Activated naive CD4-positive, alpha-beta T cell treated with anti-CD3 and anti-CD28 coated beads, Interleukin-2, amount 50 U/mL, for 24 hours (primary cell): Measurements from ENCODE around the gene LAMC3.
"Not testable (repeated sequence)": the region's sequence is repeated elsewhere in the genome, so short reads cannot be mapped to it uniquely, and the experiment has no call there.

Experiments used
- H3K27ac Mint-ChIP-seq: one replicate; pipeline ENCODE4 v1.8.0; 2021; ENCODE audit warnings: mild to moderate bottlenecking, mixed read lengths
- H3K27me3 Mint-ChIP-seq: one replicate; pipeline ENCODE4 v1.8.0; 2021; ENCODE audit warnings: mixed read lengths
- H3K36me3 Mint-ChIP-seq: one replicate; pipeline ENCODE4 v1.8.0; 2021; ENCODE audit warnings: mixed read lengths
- H3K4me1 Mint-ChIP-seq: one replicate; pipeline ENCODE4 v1.8.0; 2021; ENCODE audit warnings: mixed read lengths
- H3K4me3 Mint-ChIP-seq: one replicate; pipeline ENCODE4 v1.8.0; 2021; ENCODE audit warnings: mild to moderate bottlenecking, mixed read lengths
- H3K9me3 Mint-ChIP-seq: one replicate; pipeline ENCODE4 v1.8.0; 2021; ENCODE audit warnings: mixed read lengths

Gene LAMC3

DNA sequence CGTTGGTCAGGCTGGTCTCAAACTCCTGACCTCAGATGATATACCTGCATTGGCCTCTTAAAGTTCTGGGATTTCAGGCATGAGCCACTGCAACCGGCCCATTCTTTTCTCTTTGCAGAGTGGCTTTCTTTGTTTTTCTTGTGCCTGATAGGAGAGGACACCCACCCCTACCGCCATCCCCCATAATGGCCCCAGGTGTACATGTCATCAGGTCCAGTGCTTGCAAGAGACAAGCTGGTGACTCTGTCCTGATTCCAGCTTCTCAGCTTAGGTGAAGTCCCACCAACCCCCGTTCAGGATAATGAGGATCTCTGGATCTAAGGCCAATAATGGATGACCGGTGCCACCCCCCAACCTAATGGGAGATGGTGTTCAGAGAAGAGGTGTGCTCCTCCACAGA, 85.0 kb downstream of the LAMC3 start:
- peaks cover 9% of the 10 kb centered on the region for H3K4me1 Mint-ChIP-seq
- no peak overlapping the region for H3K4me3 Mint-ChIP-seq
- peaks cover 19% of the 10 kb centered on the region for H3K27me3 Mint-ChIP-seq
- no peaks in the 10 kb centered on the region for H3K9me3 Mint-ChIP-seq
- no peak overlapping the region for H3K27ac Mint-ChIP-seq
- no peaks in the 10 kb centered on the region for H3K36me3 Mint-ChIP-seq

DNA sequence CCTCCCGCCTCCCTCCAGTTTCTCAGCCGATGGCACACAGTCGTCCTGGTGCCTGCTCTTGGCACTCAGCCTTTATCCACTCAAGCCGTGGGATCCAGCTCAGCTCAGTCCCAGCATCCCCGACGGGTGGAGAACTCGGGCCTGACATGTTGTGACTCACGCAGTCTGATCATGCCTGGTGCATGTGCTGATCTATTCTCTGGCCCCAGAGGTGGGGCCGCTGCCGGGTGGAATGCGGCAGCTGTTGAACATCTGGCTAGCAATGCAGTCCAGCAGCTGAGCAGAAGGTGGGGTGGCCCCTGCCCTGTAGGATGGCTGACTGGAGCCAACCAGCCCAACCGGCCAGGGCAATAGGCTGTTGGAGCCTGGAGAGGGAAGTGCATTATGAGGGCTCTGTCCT, 85.6 kb downstream of the LAMC3 start:
- Mint-ChIP-seq H3K27ac (no peak overlapping the region), H3K27me3 (peaks cover 20% of the 10 kb centered on the region), H3K4me1 (peaks cover 9% of the 10 kb centered on the region), H3K4me3 (no peak overlapping the region), H3K36me3 (no peaks in the 10 kb centered on the region), H3K9me3 (no peaks in the 10 kb centered on the region)

DNA sequence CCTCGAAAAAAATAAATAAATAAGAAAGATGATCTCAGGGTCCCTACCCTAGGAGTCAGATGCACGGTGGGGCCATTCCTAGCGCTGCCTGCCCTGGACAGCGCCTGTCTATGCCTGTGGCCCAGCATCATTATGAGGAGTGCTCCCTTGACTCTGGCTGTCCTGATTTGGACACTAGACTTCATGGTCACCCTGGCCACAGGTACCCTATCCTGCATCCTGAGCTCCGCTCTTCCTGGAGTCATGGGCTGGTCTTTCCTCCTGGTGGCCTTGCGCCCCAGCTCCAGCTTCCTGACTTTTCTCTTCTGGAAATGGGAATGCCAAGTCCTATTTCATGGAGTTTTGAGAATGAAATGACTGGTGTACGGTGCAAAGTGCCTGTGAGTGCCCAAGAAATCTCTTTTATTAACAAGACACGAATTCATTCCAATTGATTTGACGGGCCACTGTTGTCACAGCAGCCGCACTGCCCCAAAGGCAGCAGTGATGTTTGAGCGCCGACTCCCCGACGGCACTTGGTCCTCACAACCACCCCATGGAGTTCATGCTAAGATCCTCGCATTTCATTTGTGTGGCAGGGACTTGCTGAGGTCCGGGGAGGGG, 86.8 kb downstream of the LAMC3 start:
- Mint-ChIP-seq H3K9me3 (no peaks in the 10 kb centered on the region), H3K27me3 (peaks cover 20% of the 10 kb centered on the region), H3K27ac (no peak overlapping the region), H3K4me3 (peak overlapping the region; percentile 53), H3K36me3 (no peaks in the 10 kb centered on the region), H3K4me1 (peaks cover 9% of the 10 kb centered on the region)

DNA sequence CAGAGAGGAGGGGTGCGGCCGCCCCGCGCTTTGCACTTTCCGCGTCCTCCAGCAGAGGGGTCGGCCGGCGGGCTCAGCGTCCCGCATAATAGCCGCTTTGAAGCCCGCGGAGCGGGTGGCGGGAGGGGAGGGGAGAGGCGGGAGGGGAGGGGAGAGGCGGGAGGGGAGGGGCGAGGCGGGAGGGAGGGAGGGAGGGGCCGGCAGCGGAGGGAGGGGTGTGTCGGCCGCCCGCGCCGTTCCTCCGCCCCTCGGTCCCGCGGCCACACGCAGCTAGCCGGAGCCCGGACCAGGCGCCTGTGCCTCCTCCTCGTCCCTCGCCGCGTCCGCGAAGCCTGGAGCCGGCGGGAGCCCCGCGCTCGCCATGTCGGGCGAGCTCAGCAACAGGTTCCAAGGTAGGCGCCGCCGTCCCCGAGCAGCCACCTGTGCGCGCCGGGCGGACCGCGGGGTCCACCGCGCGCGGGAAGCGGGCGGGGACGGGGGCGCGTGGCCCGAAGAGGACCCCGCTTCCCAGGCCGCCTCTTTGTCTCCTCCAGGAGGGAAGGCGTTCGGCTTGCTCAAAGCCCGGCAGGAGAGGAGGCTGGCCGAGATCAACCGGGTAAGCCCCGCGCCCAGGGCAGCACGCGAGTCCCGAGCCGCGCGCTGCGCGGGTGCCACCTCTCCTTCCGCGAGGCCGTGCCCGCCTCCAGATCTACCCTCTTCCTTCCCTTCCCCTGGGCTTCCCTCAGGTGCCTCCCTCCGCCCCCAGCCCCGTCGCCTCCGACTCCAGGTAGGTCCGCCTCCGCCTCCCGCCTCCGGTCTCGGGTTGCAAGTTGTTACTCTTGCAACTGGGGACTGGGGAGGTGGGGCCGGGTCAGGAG, 87.5 kb downstream of the LAMC3 start, which contains the start of gene AIF1L:
Gene AIF1L, plus strand, starts transcription at position 263 of the 857 bp plus-strand sequence. Its CDS starts 99 bp downstream, at position 362.
- H3K4me1 Mint-ChIP-seq: peaks cover 9% of the 10 kb centered on the region
- H3K36me3 Mint-ChIP-seq: no peaks in the 10 kb centered on the region
- peak within 1 kb of the TSS; percentile 76 for H3K4me3 Mint-ChIP-seq
- peaks cover 20% of the 10 kb centered on the region for H3K27me3 Mint-ChIP-seq
- no peak within 1 kb of the TSS for H3K27ac Mint-ChIP-seq
- H3K9me3 Mint-ChIP-seq: no peaks in the 10 kb centered on the region

DNA sequence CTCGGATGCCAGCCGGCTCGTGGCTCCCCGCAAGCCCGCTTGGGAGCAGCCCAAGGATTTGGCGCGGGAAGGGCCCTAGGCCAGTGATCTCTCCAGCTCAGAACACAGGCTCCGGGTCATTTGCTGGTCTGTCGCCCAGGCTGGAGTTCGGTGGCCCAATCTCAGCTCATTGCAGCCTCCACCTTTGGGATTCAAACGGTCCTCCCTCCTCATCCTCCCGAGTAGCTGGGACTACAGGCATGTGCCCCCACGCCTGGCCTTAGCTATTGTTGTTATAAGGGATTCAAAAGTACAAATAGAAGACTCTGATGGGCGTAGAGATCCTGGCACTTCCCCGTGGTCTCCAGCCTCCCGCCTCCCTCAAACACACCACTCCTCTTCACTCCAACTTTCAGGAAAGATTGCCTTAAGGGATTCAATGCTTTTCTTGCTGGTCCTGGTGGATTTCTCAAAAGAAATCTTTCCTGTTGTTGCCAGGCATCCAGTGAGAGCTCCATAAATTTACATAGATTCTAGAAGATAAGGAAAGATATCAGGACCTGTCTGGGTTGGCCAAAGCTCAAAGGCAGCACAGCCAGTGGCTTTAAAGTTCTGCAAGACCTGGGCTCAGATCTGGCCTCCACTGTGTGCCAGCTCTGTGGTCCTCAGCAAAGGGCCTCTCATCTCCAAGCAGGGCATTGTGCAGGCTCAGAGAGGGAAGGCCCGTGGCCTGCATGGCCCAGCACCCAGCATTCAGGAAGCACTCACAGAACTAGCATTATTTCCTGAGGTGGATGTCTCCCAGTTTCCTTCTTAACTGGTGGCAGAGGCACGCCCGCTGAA, 88.4 kb downstream of the LAMC3 start:
- H3K4me3 Mint-ChIP-seq: peak overlapping the region; percentile 76
- peaks cover 9% of the 10 kb centered on the region for H3K4me1 Mint-ChIP-seq
- no peak overlapping the region for H3K27ac Mint-ChIP-seq
- no peaks in the 10 kb centered on the region for H3K36me3 Mint-ChIP-seq
- H3K27me3 Mint-ChIP-seq: peaks cover 20% of the 10 kb centered on the region
- H3K9me3 Mint-ChIP-seq: no peaks in the 10 kb centered on the region

DNA sequence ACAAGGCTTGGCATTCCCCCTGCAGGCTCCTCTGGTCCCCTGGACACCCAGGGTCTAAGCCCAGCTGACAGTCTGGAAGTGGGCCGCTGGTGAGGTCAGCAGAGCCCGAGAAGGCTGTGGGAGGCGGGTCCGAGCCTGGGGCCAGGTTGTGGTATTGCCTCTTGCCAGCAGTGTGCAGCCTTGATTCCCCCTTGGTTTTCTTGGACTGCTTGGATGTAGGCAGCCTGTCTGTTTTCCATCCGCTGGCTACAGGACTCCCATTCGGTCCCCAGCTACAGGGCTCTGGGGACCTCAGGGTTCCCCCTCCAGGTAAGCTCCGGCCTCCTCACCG, 88.9 kb downstream of the LAMC3 start:
- Mint-ChIP-seq H3K36me3 (no peaks in the 10 kb centered on the region), H3K4me3 (peak overlapping the region; percentile 66), H3K4me1 (peaks cover 9% of the 10 kb centered on the region), H3K27me3 (peaks cover 20% of the 10 kb centered on the region), H3K27ac (no peak overlapping the region), H3K9me3 (no peaks in the 10 kb centered on the region)

DNA sequence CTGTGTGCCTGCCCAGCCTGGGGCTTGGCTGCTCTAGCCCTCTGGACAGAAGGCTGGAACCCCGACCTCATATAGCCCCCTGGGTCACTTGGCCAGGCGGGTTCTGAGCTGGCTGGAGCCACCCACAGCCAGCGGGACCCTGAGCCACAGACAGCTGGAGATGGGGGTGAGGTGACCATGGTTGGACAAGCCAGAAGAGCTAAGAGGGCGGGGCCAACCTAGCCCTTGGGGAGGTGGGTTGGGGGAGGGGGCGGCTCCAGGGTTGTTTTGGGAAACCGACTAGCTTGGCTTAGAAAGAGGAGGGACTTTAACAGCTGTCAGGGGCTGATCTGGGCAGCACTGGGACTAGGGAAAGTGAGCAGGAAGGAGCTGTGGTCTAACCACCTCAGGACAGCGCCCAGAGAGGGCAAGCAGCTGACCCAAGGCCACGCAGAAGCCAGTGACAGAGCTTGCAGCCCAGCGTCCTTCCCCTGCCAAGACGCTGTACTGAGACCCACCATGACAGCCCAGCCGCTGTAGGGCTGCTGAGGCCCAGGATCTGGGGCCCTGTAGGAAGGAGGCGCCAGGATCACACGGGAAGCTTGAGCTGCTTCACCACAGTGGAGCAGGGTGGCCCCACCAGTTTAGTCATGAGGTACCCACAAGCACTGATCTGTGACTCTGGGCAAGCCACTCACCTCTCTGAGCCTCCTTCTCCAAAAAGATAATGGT, 89.6 kb downstream of the LAMC3 start:
- Mint-ChIP-seq H3K36me3 (no peaks in the 10 kb centered on the region), H3K27ac (no peak overlapping the region), H3K9me3 (no peaks in the 10 kb centered on the region), H3K4me3 (peak overlapping the region; percentile 66), H3K4me1 (peaks cover 9% of the 10 kb centered on the region), H3K27me3 (peaks cover 20% of the 10 kb centered on the region)

DNA sequence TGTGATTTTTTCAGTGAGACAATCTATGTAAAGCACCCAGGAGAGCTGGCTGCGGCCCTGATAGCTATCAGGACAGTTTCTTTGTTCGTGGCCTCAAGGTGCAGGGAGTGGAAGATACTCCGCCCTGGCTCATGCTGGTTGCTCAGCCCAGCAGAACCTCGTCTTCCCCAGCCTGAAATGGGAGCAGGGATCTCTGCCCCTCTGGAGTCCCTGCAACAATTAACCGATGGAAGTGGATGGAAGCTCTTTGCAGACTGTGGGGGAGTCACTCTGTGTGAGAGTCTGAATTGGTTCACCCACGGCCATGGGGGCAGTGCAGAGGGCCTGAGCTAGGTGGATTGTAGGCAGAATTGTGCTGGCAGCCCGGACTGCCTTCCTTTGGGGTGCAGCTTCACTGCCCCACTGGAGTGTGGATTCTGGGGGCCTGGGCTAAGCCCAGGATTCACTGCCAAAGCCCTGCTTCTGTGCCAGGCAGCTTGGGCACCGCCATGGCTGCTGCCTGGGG, 90.2 kb downstream of the LAMC3 start:
- H3K27ac Mint-ChIP-seq: no peak overlapping the region
- no peak overlapping the region for H3K4me3 Mint-ChIP-seq
- H3K4me1 Mint-ChIP-seq: peaks cover 9% of the 10 kb centered on the region
- no peaks in the 10 kb centered on the region for H3K9me3 Mint-ChIP-seq
- peaks cover 20% of the 10 kb centered on the region for H3K27me3 Mint-ChIP-seq
- H3K36me3 Mint-ChIP-seq: no peaks in the 10 kb centered on the region

DNA sequence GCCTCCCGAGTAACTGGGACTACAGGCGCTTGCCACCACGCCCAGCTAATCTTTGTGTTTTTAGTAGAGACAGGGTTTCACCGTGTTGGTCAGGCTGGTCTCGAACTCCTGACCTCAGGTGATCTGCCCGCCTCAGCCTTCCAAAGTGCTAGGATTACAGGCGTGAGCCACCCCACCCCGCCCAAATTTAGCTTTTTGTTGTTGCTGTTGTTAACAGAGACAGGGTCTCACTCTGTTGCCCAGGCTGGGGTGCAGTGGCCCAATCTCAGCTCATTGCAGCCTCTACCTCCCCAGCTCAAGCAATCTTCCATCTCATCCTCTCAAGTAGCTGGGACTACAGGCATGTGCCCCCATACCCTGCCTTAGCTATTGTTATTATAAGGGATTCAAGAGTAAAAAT, 90.9 kb downstream of the LAMC3 start:
- H3K4me3 Mint-ChIP-seq, H3K4me1 Mint-ChIP-seq, H3K27ac Mint-ChIP-seq, H3K9me3 Mint-ChIP-seq, H3K36me3 Mint-ChIP-seq: not testable (repeated sequence)
- peaks cover 17% of the 10 kb centered on the region for H3K27me3 Mint-ChIP-seq

DNA sequence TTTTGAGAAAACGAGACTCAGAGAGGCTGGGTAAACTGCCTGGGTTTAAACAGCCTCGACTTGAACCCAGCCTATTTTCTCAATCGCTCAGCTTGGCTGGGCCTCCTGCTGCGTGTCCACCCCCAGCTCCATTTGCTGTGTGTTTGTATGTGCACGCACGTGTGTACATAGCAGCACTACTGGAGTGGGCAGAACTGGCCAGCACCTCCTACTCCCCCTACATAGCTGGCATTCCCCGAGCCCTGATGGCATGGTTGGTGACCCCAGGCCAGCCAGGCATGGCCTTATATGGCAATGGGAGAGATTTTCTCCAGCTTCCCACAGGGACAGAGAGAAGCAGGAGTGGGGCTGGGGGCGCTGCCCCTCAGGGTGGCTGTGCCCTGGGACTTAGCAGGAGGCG, 91.5 kb downstream of the LAMC3 start:
- Mint-ChIP-seq H3K27me3 (peaks cover 14% of the 10 kb centered on the region), H3K4me1 (peaks cover 9% of the 10 kb centered on the region), H3K9me3 (no peaks in the 10 kb centered on the region), H3K4me3 (no peak overlapping the region), H3K36me3 (no peaks in the 10 kb centered on the region), H3K27ac (no peak overlapping the region)

DNA sequence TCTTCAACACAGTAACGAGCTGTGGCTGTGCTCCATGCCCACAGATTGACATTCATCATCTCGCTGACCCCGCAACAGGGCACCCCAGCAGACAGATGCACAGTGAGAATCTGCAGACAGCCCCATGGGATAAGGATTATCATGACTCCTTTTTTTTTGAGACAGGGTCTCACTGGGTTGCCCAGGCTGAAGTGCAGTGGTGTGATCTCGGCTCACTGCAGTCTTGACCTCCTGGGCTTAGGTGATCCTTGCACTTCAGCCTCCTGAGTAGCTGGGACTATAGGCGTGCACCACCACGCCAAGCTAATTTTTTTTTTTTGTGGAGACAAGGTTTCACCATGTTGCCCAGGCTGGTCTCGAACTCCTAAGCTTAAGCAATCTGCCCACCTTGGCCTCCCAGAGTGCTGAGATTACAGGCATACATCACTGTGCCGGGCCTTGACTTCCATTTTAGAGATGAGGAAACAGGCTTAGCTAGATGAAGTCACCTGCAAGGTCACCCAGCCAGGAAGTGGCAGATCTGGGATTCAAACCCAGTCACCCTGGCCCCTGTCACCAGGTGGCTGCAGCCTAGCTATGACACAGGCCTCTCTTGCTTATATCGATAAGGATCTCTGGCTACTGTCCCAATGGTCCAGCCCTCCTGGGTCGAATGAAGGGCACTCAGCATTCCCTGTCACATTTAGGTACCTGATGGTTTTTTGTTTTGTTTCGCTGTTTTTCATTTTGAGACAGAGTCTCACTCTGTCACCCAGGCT, 92.4 kb downstream of the LAMC3 start:
- Mint-ChIP-seq H3K36me3 (no peaks in the 10 kb centered on the region), H3K4me3 (no peak overlapping the region), H3K27ac (no peak overlapping the region), H3K4me1 (peaks cover 5% of the 10 kb centered on the region), H3K9me3 (no peaks in the 10 kb centered on the region), H3K27me3 (peaks cover 8% of the 10 kb centered on the region)

DNA sequence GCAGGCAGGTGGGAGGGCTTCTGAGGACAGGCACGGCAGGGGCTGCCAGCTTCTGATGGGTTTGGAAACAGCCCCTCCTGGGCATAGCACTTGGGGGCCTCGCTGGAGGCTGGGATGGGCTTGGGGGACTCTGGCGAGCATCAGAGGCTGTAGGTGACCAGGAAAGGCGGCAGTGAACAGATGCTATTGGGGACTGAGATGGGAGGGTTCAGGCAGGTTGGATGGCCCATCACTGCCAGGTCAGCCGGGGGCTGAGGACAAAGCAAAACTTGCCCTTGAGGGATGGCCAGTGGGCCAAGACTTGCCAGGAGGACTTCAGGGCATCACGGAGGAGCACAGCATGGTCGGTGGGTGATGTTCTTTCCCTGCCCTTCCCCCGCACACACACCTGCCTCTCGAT, 94.0 kb downstream of the LAMC3 start:
- H3K27me3 Mint-ChIP-seq: peaks cover 2% of the 10 kb centered on the region
- no peaks in the 10 kb centered on the region for H3K36me3 Mint-ChIP-seq
- no peak overlapping the region for H3K4me3 Mint-ChIP-seq
- no peaks in the 10 kb centered on the region for H3K4me1 Mint-ChIP-seq
- no peak overlapping the region for H3K27ac Mint-ChIP-seq
- H3K9me3 Mint-ChIP-seq: no peaks in the 10 kb centered on the region

DNA sequence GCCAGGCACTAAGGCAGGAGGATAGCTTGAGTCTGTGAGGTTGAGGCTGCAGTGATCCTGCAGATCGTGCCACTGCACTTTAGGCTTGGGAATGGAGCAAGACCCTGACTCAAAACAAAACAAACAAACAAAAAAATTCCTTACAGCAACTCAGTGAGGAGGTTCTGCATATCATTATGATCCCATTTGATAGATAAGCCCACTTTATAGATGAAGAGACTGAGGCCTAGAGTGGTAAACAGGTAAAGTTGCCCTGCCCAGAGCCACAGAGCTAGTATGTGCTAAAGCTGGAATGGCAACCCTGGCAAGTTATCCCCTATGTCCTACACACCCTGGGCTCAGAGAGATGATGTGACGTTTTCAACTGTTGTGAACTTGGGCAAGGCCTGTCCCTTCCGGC, 94.6 kb downstream of the LAMC3 start:
- Mint-ChIP-seq H3K36me3 (no peaks in the 10 kb centered on the region), H3K27ac (no peak overlapping the region), H3K4me3 (no peak overlapping the region), H3K27me3 (peaks cover 2% of the 10 kb centered on the region), H3K4me1 (no peaks in the 10 kb centered on the region), H3K9me3 (no peaks in the 10 kb centered on the region)

DNA sequence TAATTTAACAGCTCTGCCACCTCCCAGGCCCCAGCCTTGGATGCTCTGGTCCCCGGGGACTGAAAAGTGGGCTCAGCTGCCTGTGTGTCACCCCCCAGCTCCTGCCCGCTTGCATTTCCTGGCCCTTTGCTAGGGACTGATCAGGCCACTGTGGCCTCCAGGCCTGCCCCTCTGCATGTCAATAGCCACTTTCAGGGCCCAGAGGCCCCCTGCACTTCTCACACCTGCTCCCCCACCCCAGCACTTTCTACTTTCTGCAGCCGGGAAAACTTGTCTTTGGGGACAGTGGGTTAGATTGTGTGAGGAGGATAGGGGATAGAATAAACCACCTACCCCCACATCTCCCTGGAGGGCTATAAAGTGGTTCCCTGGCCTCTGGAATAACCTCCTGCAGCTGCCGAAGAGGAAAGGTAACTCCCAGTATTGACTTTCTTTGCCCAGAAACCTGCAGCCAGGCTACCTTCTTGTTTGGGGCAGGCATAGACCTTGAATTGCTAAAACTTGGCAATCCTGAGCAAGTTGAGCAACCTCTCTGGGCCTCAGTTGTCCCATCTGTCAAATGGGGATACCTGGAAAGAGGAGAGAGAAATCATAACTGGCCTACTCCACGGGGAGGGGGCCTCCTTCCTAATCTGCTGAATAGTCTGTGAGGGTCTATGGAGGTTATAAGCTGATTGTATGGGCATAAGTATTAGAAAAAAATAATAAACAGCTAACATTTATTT, 95.2 kb downstream of the LAMC3 start:
- Mint-ChIP-seq H3K9me3 (no peaks in the 10 kb centered on the region), H3K27ac (no peak overlapping the region), H3K36me3 (no peaks in the 10 kb centered on the region), H3K27me3 (no peaks in the 10 kb centered on the region), H3K4me1 (no peaks in the 10 kb centered on the region), H3K4me3 (no peak overlapping the region)
